Activated T-helper 1 cell treated with Interleukin-2 at 50 U/mL for 16 hours (primary cell): Measurements from ENCODE around the gene LRRC3C.
"Not testable (repeated sequence)": the region's sequence is repeated elsewhere in the genome, so short reads cannot be mapped to it uniquely, and the experiment has no call there.

ENCODE experiments used
- DNase-seq: peaks from one replicate; pipeline ENCODE4 v3.0.0-alpha.2; 2020; ENCODE audit warnings: low read depth

The LRRC3C gene

DNA sequence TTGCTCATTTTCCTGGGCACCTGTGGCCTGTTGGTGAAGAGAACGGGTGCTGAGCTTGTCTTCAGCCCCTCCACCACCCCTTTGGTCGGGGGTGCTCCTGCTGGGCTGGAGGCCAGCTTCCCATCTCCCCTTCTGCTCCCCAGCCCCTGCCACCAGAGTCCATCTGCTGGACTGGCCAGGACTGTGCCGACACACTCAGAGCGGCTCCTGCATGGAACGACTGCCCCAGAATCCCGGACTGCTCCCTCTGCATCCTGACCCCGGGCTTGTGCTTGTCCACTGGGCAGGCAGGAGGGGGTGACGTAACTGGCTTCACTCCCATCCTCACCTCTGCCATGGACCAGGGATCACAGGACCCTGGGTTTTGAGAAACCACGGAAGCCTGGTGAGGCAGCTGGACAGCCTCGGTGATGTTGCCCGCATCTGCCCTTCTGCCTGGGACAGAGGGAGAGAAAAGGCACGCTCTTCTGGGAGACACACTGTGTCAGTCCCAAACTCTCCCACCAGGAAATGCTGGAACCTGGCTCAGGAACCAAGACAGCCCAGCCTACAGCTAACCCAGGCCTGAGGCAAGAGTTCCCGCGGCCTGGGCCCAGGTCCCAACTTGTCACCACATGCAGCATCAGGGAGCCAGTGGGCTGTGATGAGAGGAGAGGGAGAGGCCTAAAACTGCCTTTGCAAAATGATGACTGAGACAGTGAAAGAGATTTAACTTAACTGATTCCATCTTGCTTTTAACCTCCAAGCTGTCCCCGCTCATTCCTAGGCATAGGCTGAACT, 19.2 kb downstream of the LRRC3C start:
- no peak for DNase-seq

DNA sequence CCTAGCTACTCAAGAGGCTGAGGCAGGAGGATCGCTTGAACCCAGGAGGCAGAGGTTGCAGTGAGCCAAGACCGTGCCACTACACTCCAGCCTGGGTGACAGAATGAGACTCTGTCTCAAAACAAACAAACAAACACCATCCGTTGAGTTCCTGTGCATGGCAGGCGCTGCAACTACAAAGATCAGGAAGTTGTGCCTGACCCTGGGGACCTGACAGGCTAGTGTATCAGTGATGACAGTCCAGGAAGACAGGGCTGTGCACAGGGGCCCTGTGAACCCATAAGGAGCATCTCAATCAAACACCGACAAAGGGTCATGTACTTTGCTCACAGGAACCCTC, 20.9 kb downstream of the LRRC3C start:
- not testable (repeated sequence) for DNase-seq

DNA sequence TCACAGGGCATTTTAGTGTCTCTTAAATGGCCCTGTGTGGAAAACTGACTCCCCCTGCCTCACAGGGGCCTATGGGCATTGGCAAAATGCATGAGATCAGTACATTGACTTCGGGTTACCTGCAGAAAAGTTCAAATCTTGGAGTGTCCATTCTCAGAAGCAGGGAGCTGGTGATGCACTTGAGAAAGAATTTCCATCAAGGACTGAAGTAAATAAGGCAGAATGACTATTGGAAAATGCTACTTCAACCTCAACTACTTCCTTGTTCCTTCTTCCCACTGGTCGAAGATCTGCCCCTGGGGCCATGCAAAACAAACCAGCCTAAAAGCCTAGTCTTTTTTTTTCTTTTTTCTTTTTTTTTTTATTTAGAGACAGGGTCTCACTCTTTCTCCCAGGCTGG, 21.5 kb downstream of the LRRC3C start:
- no peak for DNase-seq

DNA sequence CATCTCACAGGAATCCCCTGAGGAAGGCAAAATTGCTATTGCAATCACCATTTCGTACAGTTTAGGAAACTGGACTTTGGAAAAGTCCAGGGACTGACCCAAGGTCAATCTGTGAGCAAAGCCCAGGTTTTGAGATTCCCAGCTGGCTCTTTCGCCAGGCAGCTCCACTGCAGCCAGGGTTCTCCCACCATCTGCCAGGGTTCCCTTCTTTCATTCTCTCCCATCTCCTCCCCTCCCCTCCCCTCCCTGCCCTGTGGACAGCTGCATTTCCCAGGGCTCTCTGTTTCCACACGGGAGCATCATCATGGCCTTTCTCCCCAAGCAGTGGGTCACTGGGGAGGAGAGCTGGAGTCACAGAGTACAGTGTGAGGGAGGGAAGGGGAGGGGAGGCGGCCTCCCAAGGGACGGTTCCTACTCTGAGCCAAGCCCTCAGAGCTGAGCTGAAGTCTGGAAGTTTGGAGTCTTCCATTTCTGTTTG, 23.4 kb downstream of the LRRC3C start:
- no peak for DNase-seq

DNA sequence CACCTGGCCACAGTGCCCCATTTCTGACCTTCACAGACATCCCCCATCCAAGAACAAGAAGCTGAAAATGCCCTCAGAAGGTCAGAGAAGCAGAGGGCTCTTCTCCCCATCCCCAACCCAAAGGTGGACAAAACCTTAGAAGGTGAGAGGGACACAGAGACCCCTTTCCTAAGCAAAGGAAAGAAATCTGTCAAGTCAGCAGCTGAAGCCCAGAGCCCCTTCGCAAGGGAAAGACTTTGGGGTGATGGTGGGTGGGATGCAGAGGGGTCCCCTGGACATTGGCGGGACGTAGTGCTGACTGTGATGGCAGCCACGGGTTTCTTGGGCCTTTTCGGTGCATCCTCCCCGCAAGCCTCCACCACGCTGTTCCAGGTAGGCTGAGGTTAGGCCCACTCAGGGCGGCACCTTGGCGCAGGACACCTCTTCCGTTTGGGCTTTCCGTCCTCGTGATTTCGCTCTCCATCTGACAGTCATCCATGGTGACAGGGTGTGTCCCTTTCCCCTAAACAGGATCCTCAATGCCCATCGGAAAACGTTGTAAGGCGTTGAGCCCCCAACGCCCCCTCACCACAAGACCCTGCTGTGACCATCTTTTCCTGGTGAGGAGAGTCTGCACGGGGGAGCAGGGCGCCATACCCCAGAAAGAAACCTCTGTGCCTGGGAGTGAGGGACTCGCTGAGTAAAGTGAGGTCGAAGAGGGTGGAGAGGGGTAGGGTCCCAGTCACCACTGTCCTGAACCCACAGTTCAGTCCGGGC, 24.6 kb downstream of the LRRC3C start:
- DNase-seq: no peak

DNA sequence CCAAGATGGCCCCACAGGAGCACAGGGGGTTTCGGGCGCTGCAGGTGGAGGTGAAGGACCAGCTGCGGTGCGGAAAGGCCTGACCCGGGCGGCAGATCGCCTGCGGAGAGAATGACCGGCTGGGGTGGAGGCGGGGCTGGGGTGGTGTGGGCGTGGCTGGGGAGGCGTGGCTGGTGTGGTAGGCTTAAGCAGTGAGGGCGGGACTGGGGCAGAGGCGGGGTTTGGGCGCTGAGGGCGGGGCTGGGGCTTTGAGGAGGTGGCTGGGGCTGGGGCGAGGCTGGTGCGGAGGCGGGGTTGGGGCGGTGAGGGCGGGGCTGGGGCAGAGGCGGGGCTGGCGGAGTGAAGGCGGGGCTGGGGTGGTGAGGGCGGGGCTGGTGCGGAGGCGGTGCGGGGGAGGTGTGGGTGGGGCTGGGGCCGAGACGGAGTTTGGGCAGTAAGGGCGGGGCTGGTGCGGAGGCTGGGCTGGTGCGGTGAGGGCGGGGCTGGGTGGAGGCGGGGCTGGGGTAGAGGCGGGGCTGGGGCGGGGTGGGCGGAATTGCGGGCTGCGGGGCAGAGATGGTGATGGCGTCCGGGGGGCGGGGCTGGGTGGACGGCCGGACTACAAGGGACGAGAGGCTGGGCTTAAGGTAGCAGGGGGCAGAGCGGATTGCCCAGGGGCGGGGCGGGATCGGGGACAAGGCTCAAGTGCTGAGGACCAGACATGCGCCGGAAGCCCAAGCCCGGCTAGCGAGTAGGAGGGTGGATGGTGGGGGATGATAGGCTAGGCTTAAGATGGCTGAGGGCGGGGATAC, 25.3 kb downstream of the LRRC3C start:
- DNase-seq: peak; percentile 91

DNA sequence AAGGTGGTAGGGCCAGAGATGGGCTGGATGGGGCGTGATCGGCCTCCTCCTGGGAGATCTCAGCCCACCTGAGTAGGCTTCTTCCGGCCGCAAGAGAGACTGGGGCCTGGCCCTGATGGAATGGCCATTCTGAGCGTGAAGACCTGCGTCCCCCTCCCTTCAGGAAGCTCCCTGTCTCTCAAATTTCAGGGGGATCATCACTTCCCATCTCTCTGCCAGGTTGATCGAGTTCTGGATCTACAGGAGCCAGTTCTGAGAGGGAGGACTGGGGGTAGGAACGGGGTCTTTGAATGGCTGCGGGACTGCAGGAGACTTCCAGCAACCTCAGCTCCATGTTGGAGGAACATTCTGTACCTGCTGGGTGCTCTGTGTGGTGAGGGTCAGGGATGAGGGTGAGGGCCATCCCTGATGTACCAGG, 25.9 kb downstream of the LRRC3C start:
- DNase-seq: no peak

DNA sequence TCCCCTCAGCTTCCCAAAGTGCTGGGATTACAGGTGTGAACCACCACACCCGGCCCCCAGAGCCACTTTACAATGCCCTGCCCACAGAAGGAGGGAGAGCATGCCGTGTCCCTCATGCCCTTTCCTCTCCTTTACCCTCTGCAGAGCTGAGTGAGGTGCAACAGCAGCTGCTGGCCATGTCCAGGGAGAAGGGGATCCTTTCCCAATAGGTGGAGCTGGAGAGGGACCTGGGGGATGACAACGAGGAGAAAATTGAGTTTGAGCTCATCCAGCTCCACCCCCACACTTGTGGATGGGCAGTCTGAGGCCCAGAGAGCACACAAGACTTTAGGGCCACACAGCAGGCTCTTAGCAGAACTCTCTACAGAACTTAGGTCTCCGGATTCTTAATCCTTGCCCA, 27.3 kb downstream of the LRRC3C start:
- DNase-seq: no peak

DNA sequence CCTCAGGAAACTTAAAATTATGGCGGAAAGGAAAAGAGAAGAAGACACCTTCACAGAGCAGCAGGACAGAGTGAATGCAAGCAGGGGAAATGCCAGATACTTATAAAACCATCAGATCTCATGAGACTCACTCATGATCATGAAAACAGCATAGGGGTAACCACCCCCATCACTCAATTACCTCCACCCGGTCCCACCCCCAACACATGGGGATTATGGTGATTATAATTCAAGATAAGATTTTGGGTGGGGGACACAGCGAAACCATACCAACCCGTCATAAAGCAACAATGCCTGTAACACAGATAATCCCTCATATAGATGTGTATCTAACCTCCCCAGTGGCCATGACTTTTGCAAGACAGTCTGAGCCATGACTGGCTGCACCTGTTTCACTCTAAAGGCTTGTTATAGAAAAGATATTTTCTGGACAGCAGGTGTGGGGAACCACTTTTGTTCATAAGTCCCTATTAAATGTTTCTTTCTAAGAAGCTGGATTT, 28.2 kb downstream of the LRRC3C start:
- DNase-seq: no peak

DNA sequence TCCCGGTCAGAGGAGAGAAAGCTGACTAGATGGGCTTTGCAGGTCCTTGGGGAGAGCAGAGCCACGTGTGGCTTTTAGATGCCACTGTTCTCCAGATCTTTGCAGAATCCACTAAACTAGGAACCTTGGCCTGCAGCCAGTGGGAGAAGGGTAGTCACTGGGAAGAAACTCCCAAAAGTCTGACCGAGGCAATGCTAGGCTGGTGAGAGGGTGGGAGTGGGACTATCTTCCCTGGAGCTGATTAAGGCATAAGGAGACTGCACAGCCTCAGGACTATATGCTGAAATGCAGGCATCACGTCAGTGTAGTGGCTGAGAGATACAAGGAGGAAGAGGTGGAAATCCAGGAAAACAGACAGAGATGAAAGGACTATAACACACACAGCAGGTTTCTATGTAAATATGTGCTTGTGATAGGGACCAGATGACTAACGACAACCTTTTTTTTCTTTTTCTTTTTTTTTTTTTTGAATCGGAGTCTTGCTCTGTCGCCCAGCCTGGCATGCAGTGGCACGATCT, 33.1 kb downstream of the LRRC3C start:
- DNase-seq: no peak

DNA sequence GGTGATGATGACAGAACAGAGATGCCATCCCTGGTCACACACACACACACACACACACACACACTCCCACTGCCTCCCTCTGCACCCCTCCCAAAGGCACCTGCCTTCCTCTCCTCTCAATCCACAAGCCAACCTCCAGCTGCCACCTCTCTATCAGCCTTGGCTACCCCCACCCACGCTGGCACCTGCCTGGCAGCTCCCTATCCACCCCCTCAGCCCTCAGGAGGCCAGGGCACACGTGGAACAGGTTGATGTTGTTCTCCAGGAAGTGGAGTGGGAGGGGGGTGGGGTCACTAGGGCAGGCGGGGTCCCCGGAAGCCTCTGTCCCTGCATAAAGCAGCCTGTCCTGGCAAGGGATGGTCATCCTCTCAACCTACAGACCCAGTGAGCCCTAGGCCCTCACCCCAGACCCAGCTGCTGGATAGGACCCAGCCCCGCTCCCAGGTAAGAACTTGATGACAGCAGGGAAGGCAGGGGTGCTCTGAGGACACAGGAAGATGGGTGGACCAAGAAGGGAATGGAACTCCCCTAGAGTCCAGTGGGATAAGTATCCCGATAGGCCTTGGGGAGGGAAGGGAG, 35.2 kb downstream of the LRRC3C start, which contains the start of gene GSDMA:
Gene GSDMA, plus strand, starts transcription at position 363 of the 579 bp plus-strand sequence. CDS start 2,684 bp downstream, outside the sequence.
- DNase-seq: no peak

DNA sequence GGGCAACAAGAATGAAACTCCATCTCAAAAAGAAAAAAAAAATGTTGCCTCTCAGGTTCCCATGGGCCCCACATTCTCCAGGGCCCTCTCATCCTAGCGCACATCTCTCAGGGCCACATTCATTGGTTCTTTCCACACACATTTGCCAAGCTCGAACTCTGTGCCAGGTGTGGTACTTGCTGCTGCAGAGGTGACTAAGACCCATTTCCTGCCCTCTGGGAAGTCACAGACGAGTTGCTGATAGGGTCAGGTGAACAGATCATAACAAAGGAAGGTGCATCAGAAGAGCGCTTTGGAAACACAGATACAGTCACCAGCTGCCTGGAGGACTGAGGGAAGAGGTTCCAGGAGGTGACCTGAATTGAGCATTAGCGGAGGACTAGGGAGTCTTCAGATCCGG, 36.3 kb downstream of the LRRC3C start:
- DNase-seq: peak; percentile 23

DNA sequence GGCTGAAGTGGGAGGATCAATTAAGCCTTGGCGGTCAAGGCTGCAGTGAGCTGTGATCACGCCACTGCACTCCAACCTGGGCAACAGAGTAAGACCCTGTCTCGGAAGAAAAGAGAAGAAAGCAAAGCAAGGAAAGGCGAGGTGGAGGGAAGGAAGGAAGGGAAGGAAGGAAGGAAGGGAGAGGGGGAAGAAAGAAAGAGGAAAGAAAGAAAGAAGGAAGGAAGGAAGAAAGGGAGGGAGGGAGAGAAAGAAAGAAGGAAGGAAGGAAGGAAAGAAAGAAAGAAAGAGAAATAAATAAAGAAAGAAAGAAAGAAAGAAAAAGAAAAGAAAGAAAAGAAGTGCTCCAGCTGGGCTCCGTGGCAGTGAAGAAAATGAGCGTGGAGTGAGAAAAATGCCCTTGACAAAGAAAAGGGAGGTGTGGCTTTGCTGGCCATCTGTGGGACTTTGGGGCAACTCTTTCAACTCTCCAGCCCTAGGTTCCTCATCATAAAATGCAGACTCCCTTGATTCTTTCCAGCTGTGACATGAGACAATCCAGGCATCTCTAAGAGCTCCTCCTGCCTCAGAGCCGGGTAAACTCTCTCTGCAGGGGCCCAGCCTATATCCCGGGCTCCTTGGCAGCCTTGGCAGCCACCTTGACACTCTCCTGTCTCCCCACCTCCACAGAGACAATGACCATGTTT, 37.6 kb downstream of the LRRC3C start:
- no peak for DNase-seq

DNA sequence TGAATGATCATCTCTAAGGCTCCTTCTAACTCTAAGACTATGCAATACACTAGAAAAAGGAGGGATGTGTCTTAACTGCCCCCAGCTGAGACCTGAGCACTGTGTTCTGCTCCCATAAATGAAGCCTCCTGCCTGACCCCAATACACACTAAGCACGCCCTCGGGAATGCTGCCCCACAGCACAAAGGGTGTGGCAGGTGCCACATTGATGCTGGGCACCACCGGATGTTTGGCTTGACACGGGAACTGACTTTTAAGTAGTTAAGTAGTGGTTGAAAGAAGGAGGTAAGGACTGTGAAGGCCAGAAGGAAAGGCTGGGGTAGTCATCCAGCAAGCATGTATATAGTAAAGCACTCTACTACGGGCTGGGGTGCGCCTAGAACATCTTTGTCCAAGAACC, 39.2 kb downstream of the LRRC3C start:
- no peak for DNase-seq

DNA sequence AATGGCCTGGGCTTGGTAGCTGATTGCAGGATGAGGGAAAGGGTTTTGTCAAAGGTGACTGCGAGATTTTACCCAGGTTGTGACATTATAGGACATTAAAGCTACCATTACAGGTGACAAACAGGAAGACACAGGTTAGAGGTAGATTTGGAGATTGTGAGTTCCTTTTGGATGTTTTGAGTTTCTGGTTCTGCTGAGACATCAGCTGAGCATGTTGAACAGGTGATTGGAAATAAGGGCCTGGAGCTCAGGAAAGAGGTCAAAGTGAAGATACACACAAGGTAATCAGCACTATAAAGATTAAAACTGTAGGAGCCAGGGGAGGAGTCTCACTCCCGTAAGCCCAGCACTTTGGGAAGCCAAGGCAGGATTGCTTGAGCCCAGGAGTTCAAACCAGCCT, 41.2 kb downstream of the LRRC3C start:
- no peak for DNase-seq

DNA sequence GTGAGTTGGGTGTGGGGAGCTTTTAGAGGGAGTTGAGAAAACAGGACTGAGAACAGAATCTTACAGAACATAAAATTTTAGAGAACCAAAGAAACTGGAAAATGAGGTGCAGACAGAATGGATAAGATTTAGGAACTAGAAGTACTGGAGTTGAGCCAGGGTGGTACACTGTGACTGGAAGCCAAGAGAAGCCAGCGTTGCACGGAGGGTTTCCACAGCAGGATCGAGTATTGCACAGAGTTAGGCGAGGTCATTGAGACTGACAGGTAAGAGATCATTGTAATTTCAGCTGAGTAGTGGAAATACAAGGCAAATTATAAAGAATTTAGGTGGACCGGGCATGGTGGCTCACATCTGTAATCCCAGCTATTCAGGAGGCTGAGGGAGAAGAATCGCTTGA, 41.8 kb downstream of the LRRC3C start:
- DNase-seq: no peak

DNA sequence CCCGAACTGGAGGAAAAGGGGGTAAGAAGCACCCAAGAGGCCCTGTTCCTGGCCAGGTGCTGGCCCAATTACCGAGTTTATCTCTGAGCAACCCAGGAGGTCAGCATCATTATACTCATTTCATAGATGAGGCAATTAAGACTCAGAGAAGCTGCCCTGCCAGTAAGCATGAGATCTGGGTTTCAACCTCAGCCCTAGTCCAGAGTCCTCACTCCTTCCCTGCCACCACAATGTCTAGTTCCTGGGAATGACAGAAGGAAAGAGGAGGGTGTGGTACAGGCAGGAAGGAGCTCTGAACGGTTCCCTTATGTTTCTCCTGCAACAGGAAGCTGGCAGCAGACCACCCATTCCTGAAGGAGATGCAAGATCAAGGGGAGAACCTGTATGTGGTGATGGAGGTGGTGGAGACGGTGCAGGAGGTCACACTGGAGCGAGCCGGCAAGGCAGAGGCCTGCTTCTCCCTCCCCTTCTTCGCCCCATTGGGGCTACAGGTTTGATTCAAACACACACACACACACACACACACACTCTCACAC, 42.7 kb downstream of the LRRC3C start:
- DNase-seq: no peak

DNA sequence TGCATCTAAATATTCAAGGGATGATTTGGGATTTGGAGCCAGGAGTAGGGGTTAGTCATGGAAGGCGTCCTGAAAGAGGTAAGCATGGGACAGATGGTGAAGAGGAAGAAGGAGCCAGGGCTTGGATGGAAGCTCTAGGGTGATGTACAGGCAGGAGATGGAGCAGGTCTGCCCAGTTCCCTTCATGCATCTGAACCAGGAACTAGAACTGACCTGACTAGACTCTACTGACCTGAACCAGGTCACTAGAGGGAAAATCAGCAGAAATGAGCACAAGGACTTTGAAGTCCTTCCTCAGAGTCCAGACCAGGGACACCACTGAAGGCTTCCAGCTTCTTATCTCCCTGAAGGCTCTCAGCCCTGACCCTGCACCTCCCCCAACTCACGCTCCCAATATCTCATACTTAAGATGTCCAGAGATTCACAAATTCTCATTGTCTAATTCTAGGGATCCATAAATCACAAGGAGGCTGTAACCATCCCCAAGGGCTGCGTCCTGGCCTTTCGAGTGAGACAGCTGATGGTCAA, 43.6 kb downstream of the LRRC3C start:
- DNase-seq: no peak

DNA sequence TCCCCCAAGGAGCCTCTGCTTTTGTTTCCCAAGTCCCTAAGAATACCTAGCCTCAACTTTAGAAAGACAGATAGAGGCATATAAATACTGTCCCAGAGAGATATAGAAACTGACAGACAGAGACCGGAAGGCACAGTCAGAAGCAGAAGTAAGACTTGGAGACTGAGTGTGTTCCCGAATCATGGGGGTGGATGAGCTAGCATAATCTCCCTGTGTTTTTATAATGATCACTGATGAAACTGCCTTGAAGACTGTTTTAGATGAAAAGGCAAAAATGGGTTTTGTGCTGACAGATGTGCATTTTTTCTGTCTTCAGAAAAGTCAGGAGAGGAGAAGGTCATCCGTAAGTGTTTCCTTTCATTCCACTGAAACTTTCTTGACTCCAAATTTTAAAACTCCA, 44.7 kb downstream of the LRRC3C start:
- DNase-seq: no peak

DNA sequence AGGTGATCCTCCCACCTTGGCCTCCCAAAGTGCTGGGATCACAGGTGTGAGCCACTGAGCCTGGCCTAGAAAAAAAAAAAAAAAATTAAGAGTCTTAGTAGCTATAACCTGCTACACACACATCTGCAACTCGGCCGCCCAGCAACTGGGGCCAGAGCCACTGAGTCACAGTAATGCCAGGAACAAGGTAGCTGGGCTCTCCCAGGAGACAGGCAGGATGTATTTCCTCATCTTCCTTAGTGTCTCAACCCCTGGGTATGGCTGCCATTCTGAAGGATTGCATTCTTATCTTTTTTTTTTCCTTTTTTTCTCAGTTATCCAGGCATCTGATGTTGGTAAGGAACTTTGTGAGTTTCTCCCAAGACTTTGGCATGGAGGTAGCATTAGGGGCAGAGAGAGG, 46.0 kb downstream of the LRRC3C start:
- no peak for DNase-seq

DNA sequence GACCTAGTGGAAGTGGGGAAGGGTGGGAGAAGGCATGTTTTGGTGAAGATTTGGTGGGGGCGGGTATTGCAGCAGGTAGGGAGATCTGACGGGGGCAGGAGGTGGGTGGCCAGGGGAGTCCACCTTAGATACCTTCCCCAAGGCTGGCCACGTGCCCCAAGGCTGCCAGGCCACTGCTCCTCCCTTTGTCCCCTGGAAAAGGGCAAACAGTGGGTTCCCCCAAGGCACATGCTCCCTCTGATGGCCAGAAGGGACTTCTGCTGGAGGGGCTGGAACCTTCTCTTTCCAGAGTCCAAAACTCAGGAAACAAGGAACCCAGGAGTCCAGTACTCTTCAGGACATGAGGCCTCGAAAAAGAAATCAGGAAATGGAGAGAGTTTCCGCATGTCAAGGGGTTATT, 46.9 kb downstream of the LRRC3C start:
- DNase-seq: no peak
